SKM-1 treated with dmso at 0.1 percent for 144 hours (cell line): ENCODE measurements around the gene PIGN.
"Not testable (repeated sequence)": the region's sequence is repeated elsewhere in the genome, so short reads cannot be mapped to it uniquely, and the experiment has no call there.

Source experiments
- DNase-seq: peaks from one replicate; lab custom pipeline; 2025; ENCODE audit not compliant: unreplicated experiment; lab: John Stamatoyannopoulos, UW

PIGN gene

DNA sequence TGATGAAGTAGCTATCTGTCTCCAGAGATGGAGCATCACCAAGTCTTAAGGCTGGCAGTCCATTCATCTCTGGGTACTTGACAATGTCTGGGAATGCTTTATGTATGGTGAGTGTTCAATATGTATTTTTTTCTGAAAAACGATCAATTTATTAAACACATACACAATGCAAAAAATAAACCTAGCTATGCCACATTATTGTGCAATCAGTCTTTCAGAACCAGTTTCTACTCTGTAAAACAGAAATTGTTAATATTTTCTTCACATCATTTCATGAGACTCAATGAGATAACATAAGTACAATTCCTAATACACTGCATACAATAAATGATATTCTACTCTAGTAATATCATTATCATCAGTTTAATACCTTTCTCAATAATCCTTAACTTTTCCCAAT, 122.5 kb downstream of the PIGN start:
- no peak for DNase-seq

- DNase-seq, result no peak
These were observed 124.9 kb downstream of the PIGN start for GRCh38 chr18:62061821-62062478.

DNA sequence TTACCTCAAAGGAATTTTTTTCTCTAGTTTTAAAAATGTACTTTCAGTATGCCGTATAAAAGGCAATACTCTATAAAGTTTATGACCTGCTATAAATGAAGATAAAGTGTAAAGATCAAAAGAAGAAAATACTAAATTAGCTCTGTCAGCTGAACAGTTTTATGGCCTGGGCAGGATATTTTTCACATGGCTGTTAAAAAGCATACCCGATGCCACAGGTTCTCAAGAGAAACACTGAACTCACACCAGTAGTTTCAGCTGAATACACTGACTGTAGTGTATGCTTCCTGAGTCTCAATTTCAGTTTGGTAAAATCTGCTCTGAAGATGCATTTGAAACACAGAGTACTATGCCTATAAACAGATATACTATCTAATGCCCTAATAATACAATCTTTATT, 126.0 kb downstream of the PIGN start:
- no peak for DNase-seq

GRCh38 chr18:62054929-62055498, 131.8 kb downstream of the PIGN start:
- DNase-seq, result no peak

GRCh38 chr18:62048279-62048678, 138.6 kb downstream of the PIGN start:
- no peak for DNase-seq

GRCh38 chr18:62045316-62045715, 141.5 kb downstream of the PIGN start:
- DNase-seq, result no peak

- no peak for DNase-seq
These were observed 142.3 kb downstream of the PIGN start for GRCh38 chr18:62044490-62045000.

DNA sequence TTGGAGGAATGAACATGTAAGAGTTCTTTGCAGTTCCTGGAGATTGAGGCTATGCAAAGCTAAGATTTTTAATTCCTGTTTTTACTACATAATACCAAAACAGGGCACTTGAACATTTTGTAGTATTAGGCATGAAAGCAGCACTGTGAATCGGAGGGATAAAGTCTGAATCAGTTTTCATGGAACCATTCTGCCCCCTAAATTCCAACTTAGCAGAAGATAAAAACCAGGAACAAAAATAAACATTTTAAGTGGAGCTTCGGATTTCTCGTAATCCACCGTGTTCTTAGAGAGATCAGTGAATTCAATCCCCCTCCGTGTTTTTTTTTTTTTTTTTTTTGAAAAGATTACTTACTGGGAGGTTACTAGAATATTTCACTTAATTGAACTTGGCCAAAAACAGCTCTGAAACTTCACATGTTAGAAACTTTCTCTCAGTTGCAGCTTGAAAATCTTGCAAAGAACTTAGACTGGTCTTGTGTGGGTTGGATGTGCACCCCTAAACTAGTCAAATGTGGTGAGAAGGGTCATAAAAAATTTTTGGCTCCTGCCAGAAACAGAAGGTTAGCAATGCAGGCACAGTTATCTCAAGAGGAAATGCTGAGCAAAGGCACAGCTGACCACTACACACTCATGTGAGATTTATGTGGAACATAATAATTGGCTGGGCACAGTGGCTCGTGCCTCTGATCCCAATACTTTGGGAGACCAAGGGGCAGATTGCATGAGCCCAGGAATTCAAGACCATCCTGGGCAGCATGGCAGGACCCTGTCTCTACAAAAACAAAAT, 148.7 kb downstream of the PIGN start:
- DNase-seq, result no peak

DNA sequence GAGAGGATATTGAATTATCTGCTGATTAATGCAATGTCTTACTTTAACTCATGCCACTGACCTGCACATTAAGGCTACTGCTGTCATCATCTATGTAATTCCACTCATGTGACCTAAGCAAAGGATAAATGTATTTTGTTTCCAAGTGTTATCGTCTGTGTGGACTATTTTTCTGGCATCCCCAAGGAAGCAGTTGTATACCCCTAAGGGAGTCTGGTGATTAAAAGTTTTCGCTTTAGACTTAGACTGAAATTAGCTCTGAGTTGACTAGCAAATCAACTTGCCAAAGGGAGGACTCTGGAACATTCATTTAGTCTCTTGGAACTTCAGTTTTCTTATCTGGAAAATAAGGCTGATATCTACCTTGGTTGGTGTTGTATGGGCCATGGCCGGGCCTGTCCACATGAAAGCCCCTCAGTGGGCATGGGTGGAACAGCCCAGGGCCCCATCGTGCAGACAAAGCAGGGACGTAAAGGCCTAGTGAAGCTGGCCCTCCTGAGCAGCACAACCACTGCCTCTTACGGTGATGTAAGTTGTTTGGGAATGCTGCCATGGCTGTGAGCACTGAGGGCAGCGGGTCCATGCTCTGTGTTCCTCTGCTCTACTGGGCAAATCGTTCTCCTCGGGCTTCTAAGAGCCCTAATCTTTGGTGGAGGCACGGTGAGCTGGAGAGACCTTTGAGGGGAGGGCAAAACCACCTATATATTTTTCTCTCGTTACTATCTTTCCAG, 149.7 kb downstream of the PIGN start:
- no peak for DNase-seq

DNA sequence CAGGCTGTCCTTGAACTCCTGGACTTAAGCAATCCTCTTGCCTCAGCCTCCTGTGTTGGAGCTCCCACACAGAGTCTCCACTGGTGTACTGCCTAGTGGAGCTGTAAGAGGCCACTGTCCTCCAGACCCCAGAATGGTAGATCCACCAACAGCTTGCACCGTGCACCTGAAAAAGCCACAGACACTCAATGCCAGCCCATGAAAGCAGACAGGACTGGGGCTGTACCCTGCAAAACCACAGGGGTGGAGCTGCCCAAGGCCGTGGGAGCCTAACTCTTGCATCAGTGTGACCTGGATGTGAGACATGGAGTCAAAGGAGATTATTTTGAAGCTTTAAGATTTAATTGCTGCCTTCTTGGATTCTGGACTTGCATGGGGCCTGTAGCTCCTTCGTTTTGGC, 152.6 kb downstream of the PIGN start:
- DNase-seq, result not testable (repeated sequence)

DNA sequence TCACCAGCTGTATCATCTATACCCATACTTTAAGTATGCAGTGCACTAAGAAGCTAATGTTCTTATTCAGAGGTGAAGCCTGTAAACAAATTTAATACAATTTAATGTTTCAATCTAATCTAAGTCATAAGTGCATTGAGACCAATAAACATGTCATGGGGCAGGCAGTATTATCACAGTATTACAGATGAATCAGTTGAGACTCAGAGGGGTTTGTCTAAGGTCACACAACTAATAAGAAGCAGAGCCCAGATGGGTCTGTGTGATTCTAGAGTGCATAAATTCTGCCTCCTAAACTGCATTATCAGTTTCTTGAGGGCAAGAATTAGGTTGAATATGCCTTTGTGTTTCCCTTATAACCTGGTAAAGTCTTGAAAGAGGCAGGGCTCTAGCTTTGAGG, 153.1 kb downstream of the PIGN start:
- no peak for DNase-seq

GRCh38 chr18:62033207-62033606, 153.6 kb downstream of the PIGN start:
- DNase-seq, result no peak

- no peak for DNase-seq
These were observed 156.5 kb downstream of the PIGN start for GRCh38 chr18:62030091-62030985.

DNA sequence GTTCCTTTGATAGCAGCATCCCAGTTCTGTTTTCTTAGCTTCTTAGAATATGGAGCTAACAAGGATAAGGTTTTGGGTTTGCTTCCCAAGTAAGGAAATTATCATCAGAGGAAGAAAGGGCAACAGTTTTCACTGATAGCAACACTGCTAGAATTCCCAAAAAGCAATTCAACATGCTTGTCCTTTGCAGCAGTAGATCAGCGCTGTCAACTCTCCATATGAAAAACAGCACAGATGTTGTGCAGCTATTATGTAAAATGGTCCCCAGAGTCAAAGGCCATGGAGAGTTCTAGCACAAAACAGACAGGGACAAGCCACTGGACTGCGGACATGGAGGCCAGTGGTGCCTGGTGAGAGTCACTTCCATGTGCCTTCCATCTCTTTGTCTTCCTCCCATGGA, 158.1 kb downstream of the PIGN start:
- no peak for DNase-seq

- DNase-seq, result no peak
These were observed 158.8 kb downstream of the PIGN start for GRCh38 chr18:62027914-62028520.

- DNase-seq, result no peak
These were observed 160.3 kb downstream of the PIGN start for GRCh38 chr18:62026586-62026985.

- DNase-seq, result no peak
These were observed 161.9 kb downstream of the PIGN start for GRCh38 chr18:62024983-62025382.

- no peak for DNase-seq
These were observed 163.3 kb downstream of the PIGN start for GRCh38 chr18:62023536-62023935.

DNA sequence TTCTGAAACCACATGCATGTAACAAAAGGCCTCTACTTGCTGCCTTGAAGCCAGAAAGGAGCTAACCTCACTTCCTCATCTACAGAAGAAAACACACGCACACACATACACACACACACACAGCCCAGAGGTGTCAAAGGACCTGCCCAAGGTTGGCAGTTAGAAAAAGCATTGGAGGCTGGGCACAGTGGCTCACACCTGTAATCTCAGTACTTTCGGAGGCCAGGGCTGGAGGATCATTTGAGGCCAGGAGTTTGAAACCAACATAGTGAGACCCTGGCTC, 168.2 kb downstream of the PIGN start:
- no peak for DNase-seq

DNA sequence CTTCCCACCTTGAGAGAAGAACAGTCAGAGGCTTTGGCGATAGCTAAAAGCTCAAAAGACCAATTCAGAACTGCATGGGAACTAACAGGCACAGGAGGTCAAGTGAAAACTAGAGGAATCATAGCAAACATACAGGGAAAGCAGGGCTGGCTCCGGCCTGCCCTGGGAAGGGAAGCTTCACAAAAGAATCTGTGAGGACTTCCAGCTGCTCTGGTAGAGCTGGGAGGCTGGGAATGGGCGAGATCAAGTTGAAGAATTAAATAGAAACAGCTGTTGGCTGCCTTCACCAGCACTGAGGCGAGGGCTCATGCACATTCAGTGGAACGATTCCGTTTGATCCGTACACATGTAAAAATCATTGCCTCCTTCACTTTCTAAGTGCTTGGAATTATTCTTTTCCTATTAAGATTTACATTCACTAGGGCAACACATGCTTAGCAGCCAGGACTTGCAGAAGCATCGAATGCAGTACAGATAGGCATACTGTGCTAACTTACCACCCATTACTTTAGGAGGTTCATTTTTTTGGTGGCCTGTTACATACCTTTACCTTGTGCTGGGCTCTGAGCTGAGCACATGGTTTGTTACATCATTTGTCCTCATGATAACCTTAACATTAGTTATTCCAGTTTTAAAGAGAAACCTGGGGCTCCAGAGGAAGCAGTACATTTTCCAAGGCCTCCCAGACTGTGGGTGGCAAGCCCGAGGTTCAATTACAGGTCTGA, 168.7 kb downstream of the PIGN start:
- no peak for DNase-seq
